HG03342 (cell line): ENCODE results near the gene DNLZ.
"Not testable (repeated sequence)": the region's sequence is repeated elsewhere in the genome, so short reads cannot be mapped to it uniquely, and the experiment has no call there.

ENCODE experiments used
- ATAC-seq: cut with Tn5 transposase; IDR thresholded peaks from one replicate; pipeline ENCODE4 v1.9.1; 2021; ENCODE audit warnings: mild to moderate bottlenecking, moderate library complexity; ENCODE audit not compliant: unreplicated experiment

Gene DNLZ

GRCh38 chr9:136320972-136321371, 42.6 kb downstream of the DNLZ start:
- not testable (repeated sequence) for ATAC-seq

- ATAC-seq = not testable (repeated sequence)
Observed at GRCh38 chr9:136319955-136320354, 43.6 kb downstream of the DNLZ start.

- ATAC-seq = not testable (repeated sequence)
Observed at GRCh38 chr9:136319244-136319643, 44.3 kb downstream of the DNLZ start.

GRCh38 chr9:136318776-136319241, 44.7 kb downstream of the DNLZ start:
- no peak for ATAC-seq

GRCh38 chr9:136318111-136318775, 45.3 kb downstream of the DNLZ start:
- ATAC-seq = no peak

- no peak for ATAC-seq
Observed at GRCh38 chr9:136317695-136318094, 45.8 kb downstream of the DNLZ start.

- ATAC-seq = no peak
Observed at GRCh38 chr9:136316896-136317676, 46.5 kb downstream of the DNLZ start.

GRCh38 chr9:136316271-136316751, 47.2 kb downstream of the DNLZ start:
- ATAC-seq = no peak

- ATAC-seq = no peak
Observed at GRCh38 chr9:136314944-136315343, 48.6 kb downstream of the DNLZ start.

GRCh38 chr9:136314056-136314416, 49.5 kb downstream of the DNLZ start:
- ATAC-seq = no peak

- no peak for ATAC-seq
Observed at GRCh38 chr9:136313111-136314055, 50.2 kb downstream of the DNLZ start.

- ATAC-seq = no peak
Observed at GRCh38 chr9:136312436-136312835, 51.1 kb downstream of the DNLZ start.

- no peak for ATAC-seq
Observed at GRCh38 chr9:136312009-136312375, 51.6 kb downstream of the DNLZ start.

GRCh38 chr9:136311051-136312008, 52.2 kb downstream of the DNLZ start:
- ATAC-seq = no peak

- no peak for ATAC-seq
Observed at GRCh38 chr9:136310273-136311030, 53.1 kb downstream of the DNLZ start.

GRCh38 chr9:136309806-136310220, 53.7 kb downstream of the DNLZ start:
- no peak for ATAC-seq
